ENCODE measurements around the gene MRPS31.
"Not testable (repeated sequence)": the region's sequence is repeated elsewhere in the genome, so short reads cannot be mapped to it uniquely, and the experiment has no call there.

MRPS31 gene

GRCh38 chr13:40772765-40773473 lies 1.9 kb upstream of the MRPS31 start:
- H3K9me3 ChIP-seq (ENCODE audit: control insufficient read depth, low read length) = no peaks in the 10 kb centered on the region
- H3K4me1 ChIP-seq (ENCODE audit: control insufficient read depth, insufficient read depth, low read length) = peaks cover 5% of the 10 kb centered on the region
- no peaks in the 10 kb centered on the region for H3K27me3 ChIP-seq (ENCODE audit: control insufficient read depth, insufficient read depth, low read length)
- H3K9ac ChIP-seq (ENCODE audit: low read length) = no peak overlapping the region
- H3K36me3 ChIP-seq (ENCODE audit: control insufficient read depth, insufficient read depth, low read length) = no peaks in the 10 kb centered on the region
- H3K4me3 ChIP-seq (ENCODE audit: low read length) = no peak overlapping the region

GRCh38 chr13:40770609-40770933 lies 419 bp downstream of the MRPS31 start:
- Histone ChIP-seq H3K36me3 (ENCODE audit: control insufficient read depth, insufficient read depth, low read length) (no peaks in the 10 kb centered on the region), H3K9ac (ENCODE audit: low read length) (peak overlapping the region; percentile 97), H3K4me1 (ENCODE audit: control insufficient read depth, insufficient read depth, low read length) (no peaks in the 10 kb centered on the region), H3K9me3 (ENCODE audit: control insufficient read depth, low read length) (no peaks in the 10 kb centered on the region), H3K27me3 (ENCODE audit: control insufficient read depth, insufficient read depth, low read length) (no peaks in the 10 kb centered on the region), H3K4me3 (ENCODE audit: low read length) (peak overlapping the region; percentile 89)

DNA sequence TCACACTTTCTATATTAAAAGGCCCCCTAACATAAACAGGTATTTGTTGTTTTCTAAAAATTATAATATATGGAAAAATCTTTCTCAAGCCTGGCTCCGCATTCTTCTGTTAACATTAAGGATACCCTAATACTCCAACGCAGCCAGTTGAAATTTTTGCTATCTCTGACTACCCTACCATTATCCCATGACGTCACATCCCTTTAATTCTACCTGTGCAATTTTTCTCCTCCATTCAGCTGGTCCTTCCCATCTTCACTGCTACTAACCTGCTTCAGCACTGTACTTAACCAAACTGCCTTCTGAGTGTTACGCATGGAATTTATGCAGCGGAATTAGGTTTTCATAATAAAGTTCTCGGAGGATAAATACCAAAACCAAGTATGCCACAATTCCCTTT lies 1.0 kb downstream of the MRPS31 start:
- no peaks in the 10 kb centered on the region for H3K27me3 ChIP-seq (ENCODE audit: control insufficient read depth, insufficient read depth, low read length)
- peak overlapping the region; percentile 89 for H3K4me3 ChIP-seq (ENCODE audit: low read length)
- peak overlapping the region; percentile 97 for H3K9ac ChIP-seq (ENCODE audit: low read length)
- H3K36me3 ChIP-seq (ENCODE audit: control insufficient read depth, insufficient read depth, low read length) = no peaks in the 10 kb centered on the region
- no peaks in the 10 kb centered on the region for H3K9me3 ChIP-seq (ENCODE audit: control insufficient read depth, low read length)
- H3K4me1 ChIP-seq (ENCODE audit: control insufficient read depth, insufficient read depth, low read length) = peaks cover 2% of the 10 kb centered on the region

DNA sequence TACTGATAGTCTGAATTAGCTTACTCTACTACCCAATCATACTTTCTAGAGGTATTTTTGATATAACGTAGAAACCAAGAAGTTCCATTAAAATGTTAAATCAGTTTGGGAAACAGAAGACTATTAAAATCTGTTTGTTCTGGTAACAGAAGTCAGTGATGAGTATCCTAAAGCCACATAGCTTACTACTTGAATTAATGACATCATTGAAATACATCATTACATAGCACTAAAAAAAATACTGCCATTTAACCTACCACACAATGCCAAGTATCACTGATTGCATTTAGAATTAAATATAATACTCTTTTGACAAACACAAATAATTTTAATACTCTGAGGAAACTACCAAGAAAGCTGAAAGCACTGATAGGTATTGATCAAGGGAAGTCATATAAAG lies 5.4 kb downstream of the MRPS31 start:
- Histone ChIP-seq H3K9ac (ENCODE audit: low read length) (no peak overlapping the region), H3K27me3 (ENCODE audit: control insufficient read depth, insufficient read depth, low read length) (no peaks in the 10 kb centered on the region), H3K9me3 (ENCODE audit: control insufficient read depth, low read length) (no peaks in the 10 kb centered on the region), H3K4me1 (ENCODE audit: control insufficient read depth, insufficient read depth, low read length) (peaks cover 12% of the 10 kb centered on the region), H3K36me3 (ENCODE audit: control insufficient read depth, insufficient read depth, low read length) (no peaks in the 10 kb centered on the region), H3K4me3 (ENCODE audit: low read length) (no peak overlapping the region)

DNA sequence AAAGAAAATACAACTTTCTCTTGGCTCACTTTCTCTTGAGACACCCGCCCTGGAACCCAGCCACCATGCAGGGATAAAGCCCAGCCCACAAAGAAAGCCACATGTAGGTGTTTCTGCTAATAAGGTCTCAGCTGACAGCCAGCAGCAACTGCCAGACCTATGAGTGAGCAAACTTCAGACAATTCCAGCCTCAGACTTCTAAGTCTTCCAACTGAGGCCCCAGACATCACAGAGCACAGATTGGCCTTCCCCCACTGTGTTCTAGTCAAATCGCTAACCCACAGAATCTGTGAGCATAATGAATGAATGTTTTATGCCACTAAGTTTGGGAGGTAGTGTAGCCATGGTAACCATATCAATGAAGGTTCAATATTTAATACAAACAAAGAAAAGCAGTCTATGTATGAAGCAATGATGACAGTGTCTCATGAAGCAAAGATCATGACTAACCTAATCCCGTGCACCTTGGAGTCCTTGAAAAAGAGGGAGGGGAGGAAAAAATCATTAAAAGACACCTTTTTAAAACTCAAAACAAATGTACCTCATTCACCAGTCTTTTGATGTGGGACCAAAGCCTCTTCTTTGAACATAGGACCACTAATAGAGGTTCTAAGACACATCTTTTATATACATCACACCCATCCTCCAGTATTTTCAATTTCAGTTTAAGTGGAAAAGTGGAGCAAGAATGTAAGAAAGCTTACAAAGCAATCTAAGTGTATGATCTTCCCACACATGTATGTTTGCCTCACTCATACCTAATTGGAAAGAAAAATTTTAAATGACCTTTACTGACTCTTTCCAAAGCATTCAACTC lies 6.2 kb downstream of the MRPS31 start:
- Histone ChIP-seq H3K36me3 (ENCODE audit: control insufficient read depth, insufficient read depth, low read length) (no peaks in the 10 kb centered on the region), H3K4me3 (ENCODE audit: low read length) (no peak overlapping the region), H3K27me3 (ENCODE audit: control insufficient read depth, insufficient read depth, low read length) (no peaks in the 10 kb centered on the region), H3K9me3 (ENCODE audit: control insufficient read depth, low read length) (no peaks in the 10 kb centered on the region), H3K9ac (ENCODE audit: low read length) (peak overlapping the region; percentile 36), H3K4me1 (ENCODE audit: control insufficient read depth, insufficient read depth, low read length) (peaks cover 12% of the 10 kb centered on the region)

DNA sequence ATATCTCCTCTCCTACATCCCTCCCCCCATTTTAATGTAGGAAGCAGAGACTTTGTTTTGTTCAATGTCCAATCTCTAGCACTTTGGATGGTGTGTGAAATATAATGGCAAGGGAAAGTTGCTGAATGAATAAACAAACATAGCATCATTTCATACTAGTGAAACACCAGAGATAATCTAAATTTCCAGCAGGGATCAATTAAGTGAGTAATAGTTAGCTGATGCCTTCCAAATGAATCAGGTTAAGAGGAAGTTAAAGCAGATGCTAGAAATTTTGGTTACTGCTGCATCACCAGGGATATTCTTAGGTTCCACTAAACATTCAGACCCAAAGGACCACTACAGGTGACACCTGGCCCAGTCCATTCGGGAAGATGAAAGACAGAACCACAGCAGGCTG lies 8.1 kb downstream of the MRPS31 start:
- H3K27me3 ChIP-seq (ENCODE audit: control insufficient read depth, insufficient read depth, low read length) = no peaks in the 10 kb centered on the region
- no peak overlapping the region for H3K4me3 ChIP-seq (ENCODE audit: low read length)
- H3K9ac ChIP-seq (ENCODE audit: low read length) = no peak overlapping the region
- peaks cover 12% of the 10 kb centered on the region for H3K4me1 ChIP-seq (ENCODE audit: control insufficient read depth, insufficient read depth, low read length)
- H3K36me3 ChIP-seq (ENCODE audit: control insufficient read depth, insufficient read depth, low read length) = no peaks in the 10 kb centered on the region
- H3K9me3 ChIP-seq (ENCODE audit: control insufficient read depth, low read length) = no peaks in the 10 kb centered on the region

DNA sequence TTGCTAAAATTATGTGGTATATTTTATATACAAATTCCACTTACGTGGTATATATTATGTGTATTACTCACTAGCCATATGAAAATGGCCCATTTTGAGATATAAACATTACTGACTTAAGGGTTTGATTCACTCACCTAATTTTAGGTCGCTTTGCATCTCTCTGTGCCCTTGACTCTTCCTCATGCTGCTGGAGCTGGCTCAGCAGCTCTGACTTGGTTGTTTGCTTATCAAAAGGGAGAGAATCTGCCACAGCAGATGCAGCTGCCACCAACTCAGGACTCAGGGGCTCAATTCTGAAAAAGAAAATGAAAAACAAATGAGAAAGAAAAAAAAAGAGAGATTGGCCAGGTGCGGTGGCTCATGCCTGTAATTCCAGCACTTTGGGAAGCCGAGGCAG lies 12.2 kb downstream of the MRPS31 start:
- peaks cover 3% of the 10 kb centered on the region for H3K4me1 ChIP-seq (ENCODE audit: control insufficient read depth, insufficient read depth, low read length)
- no peak overlapping the region for H3K4me3 ChIP-seq (ENCODE audit: low read length)
- no peaks in the 10 kb centered on the region for H3K36me3 ChIP-seq (ENCODE audit: control insufficient read depth, insufficient read depth, low read length)
- no peaks in the 10 kb centered on the region for H3K27me3 ChIP-seq (ENCODE audit: control insufficient read depth, insufficient read depth, low read length)
- no peaks in the 10 kb centered on the region for H3K9me3 ChIP-seq (ENCODE audit: control insufficient read depth, low read length)
- no peak overlapping the region for H3K9ac ChIP-seq (ENCODE audit: low read length)

DNA sequence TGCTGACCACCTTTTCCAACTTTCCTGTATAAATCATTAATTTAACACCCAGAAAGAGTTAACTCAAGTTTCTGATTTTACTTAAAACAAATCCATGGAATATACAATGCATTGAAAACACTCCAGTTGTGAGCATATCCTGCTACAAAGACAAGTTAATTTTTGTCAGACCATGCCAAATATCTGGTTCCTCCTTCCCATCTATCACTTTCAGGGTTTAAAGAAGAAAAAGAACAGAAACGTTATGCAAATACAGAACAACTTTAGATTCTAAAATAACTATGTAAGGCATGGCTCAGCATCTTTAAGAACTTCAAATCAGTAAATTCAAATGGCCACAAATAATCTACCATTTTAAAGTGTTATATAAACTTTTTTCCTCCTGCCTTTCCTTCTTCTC lies 14.9 kb downstream of the MRPS31 start:
- no peak overlapping the region for H3K9ac ChIP-seq (ENCODE audit: low read length)
- no peaks in the 10 kb centered on the region for H3K4me1 ChIP-seq (ENCODE audit: control insufficient read depth, insufficient read depth, low read length)
- peaks cover 6% of the 10 kb centered on the region for H3K36me3 ChIP-seq (ENCODE audit: control insufficient read depth, insufficient read depth, low read length)
- H3K9me3 ChIP-seq (ENCODE audit: control insufficient read depth, low read length) = no peaks in the 10 kb centered on the region
- no peak overlapping the region for H3K4me3 ChIP-seq (ENCODE audit: low read length)
- no peaks in the 10 kb centered on the region for H3K27me3 ChIP-seq (ENCODE audit: control insufficient read depth, insufficient read depth, low read length)

- peaks cover 6% of the 10 kb centered on the region for H3K36me3 ChIP-seq (ENCODE audit: control insufficient read depth, insufficient read depth, low read length)
- no peak overlapping the region for H3K9ac ChIP-seq (ENCODE audit: low read length)
- H3K4me3 ChIP-seq (ENCODE audit: low read length) = no peak overlapping the region
- H3K4me1 ChIP-seq (ENCODE audit: control insufficient read depth, insufficient read depth, low read length) = no peaks in the 10 kb centered on the region
- no peaks in the 10 kb centered on the region for H3K9me3 ChIP-seq (ENCODE audit: control insufficient read depth, low read length)
- no peaks in the 10 kb centered on the region for H3K27me3 ChIP-seq (ENCODE audit: control insufficient read depth, insufficient read depth, low read length)
Observed at GRCh38 chr13:40755082-40755700, 15.8 kb downstream of the MRPS31 start.

DNA sequence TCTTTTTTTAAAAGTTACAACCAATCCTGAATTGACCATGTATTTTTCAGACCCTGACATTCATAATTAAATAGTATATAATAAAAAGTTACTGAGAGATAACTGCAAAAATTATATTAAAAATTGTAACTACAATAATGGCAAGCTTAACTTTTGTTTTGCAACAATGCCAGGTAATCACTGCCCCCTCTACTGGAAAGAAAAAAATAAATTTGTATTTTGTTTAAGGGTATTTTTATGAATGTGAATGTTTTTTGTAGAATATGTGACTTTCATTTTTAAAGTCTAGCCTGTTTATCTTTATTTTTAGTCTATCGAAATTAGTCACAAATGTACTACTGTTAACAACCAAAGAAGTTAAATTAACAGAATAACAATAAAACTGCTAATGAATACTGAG lies 21.7 kb downstream of the MRPS31 start:
- Histone ChIP-seq H3K4me1 (ENCODE audit: control insufficient read depth, insufficient read depth, low read length) (no peaks in the 10 kb centered on the region), H3K9me3 (ENCODE audit: control insufficient read depth, low read length) (no peaks in the 10 kb centered on the region), H3K4me3 (ENCODE audit: low read length) (no peak overlapping the region), H3K27me3 (ENCODE audit: control insufficient read depth, insufficient read depth, low read length) (no peaks in the 10 kb centered on the region), H3K36me3 (ENCODE audit: control insufficient read depth, insufficient read depth, low read length) (peaks cover 6% of the 10 kb centered on the region), H3K9ac (ENCODE audit: low read length) (no peak overlapping the region)

DNA sequence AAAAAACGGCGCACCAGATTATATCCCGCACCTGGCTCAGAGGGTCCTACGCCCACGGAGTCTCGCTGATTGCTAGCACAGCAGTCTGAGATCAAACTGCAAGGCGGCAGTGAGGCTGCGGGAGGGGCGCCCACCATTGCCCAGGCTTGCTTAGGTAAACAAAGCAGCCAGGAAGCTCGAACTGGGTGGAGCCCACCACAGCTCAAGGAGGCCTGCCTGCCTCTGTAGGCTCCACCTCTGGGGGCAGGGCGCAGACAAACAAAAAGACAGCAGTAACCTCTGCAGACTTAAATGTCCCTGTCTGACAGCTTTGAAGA lies 35.8 kb downstream of the MRPS31 start:
- H3K27me3 ChIP-seq (ENCODE audit: control insufficient read depth, insufficient read depth, low read length); H3K9me3 ChIP-seq (ENCODE audit: control insufficient read depth, low read length); H3K36me3 ChIP-seq (ENCODE audit: control insufficient read depth, insufficient read depth, low read length); H3K9ac ChIP-seq (ENCODE audit: low read length); H3K4me3 ChIP-seq (ENCODE audit: low read length); H3K4me1 ChIP-seq (ENCODE audit: control insufficient read depth, insufficient read depth, low read length): not testable (repeated sequence)

- not testable (repeated sequence) for H3K36me3 ChIP-seq (ENCODE audit: control insufficient read depth, insufficient read depth, low read length); H3K9me3 ChIP-seq (ENCODE audit: control insufficient read depth, low read length); H3K4me1 ChIP-seq (ENCODE audit: control insufficient read depth, insufficient read depth, low read length); H3K9ac ChIP-seq (ENCODE audit: low read length); H3K4me3 ChIP-seq (ENCODE audit: low read length); H3K27me3 ChIP-seq (ENCODE audit: control insufficient read depth, insufficient read depth, low read length)
Observed at GRCh38 chr13:40734536-40735231, 36.3 kb downstream of the MRPS31 start.

All from mucosa of stomach (tissue), 1 donor.